Measurements from ENCODE around the gene DCDC1. TPM values are rescaled to one million over a fixed set of nuclear protein-coding genes. Genes with fewer than 3 reads are reported as not detected.

DCDC1 gene
- total RNA-seq, 4 donors from 2014 or later: 0.32 TPM; not detected in 3

DNA sequence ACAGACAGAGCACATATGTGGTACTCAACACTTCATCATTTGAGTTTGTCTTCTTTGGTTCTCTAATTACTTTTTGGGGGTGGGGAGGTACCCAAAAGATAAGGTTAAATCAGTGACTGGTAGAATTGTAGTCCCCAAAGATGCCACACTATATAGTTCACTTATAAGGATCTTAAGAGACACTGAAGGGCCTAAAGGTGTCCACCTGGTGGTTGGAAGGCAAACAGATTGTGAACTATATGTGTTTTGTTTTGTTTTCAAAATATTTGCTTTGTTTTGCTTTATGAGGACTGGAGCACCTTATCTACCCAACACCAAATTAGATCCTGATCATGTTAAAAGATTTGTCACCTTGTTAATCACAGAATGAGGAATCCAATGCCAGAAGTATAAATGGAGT is 136.1 kb downstream of the DCDC1 start:
- Histone ChIP-seq H3K4me1 (no peaks in the 10 kb centered on the region), H3K36me3 (no peaks in the 10 kb centered on the region), H3K9me3 (no peaks in the 10 kb centered on the region), H3K4me3 (no peak overlapping the region), H3K27me3 (no peaks in the 10 kb centered on the region), H3K27ac (no peak overlapping the region)
- in situ Hi-C loops (cut with MboI; ENCODE audit: low pct_ligation_motif_present in 1 of 4, low pct_unique_long_range_greater_than_20kb in 1 of 4, low sequenced_read_pairs in 3 of 4) (loop anchor here in 1 of 4 donors (25.0 kb wide), 1 partner anchor 954 kb away; no protein-coding TSS in a partner anchor), intact Hi-C loops (cut with DNase I; ENCODE audit: low total_unique reads) (no loop called here)
- no peak for DNase-seq
- TF ChIP-seq, protein P1, sequence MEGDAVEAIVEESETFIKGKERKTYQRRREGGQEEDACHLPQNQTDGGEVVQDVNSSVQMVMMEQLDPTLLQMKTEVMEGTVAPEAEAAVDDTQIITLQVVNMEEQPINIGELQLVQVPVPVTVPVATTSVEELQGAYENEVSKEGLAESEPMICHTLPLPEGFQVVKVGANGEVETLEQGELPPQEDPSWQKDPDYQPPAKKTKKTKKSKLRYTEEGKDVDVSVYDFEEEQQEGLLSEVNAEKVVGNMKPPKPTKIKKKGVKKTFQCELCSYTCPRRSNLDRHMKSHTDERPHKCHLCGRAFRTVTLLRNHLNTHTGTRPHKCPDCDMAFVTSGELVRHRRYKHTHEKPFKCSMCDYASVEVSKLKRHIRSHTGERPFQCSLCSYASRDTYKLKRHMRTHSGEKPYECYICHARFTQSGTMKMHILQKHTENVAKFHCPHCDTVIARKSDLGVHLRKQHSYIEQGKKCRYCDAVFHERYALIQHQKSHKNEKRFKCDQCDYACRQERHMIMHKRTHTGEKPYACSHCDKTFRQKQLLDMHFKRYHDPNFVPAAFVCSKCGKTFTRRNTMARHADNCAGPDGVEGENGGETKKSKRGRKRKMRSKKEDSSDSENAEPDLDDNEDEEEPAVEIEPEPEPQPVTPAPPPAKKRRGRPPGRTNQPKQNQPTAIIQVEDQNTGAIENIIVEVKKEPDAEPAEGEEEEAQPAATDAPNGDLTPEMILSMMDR (IDR thresholded peaks at IDR 0.05): peak in 1 of 5 experiments; percentile 5
- no peak for TF ChIP-seq POLR2A (IDR thresholded peaks at IDR 0.05)
- no peak for TF ChIP-seq EP300 (IDR thresholded peaks at IDR 0.05; ENCODE audit: low read depth)
- no peak for TF ChIP-seq POLR2AphosphoS5 (IDR thresholded peaks at IDR 0.05)

DNA sequence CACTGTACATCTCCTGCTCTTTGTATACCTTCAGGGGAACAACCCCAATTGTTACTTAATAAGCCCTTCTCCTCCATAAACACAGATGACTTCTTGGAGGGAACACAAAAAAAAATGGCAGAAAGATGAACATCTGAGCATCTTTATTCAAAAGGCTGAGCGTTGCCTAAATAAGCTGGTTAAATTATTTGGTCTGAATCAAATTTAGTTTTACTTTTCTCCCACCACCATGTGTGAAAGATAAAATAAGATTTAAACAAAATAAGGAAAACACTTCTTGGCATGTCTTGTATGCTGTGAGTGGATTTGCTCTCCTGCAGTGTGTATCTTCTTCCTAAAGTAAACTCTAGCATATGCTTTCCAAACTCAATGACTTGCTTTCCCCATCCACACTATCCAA is 137.9 kb downstream of the DCDC1 start:
- 69 to 91% methylated on average over 1 of the region's 1 CpG for WGBS, 2 donors (ENCODE audit: low coverage in 1 of 2)
- in situ Hi-C loops (cut with MboI; ENCODE audit: low pct_ligation_motif_present in 1 of 4, low pct_unique_long_range_greater_than_20kb in 1 of 4, low sequenced_read_pairs in 3 of 4): loop anchor here in 1 of 4 donors (25.0 kb wide), 1 partner anchor 956 kb away; no protein-coding TSS in a partner anchor
- Histone ChIP-seq H3K27ac (no peak overlapping the region), H3K9me3 (no peaks in the 10 kb centered on the region), H3K4me1 (no peaks in the 10 kb centered on the region), H3K4me3 (no peak overlapping the region), H3K36me3 (no peaks in the 10 kb centered on the region), H3K27me3 (no peaks in the 10 kb centered on the region)
- DNase-seq: no peak
- intact Hi-C loops (cut with DNase I; ENCODE audit: low total_unique reads): no loop called here
- TF ChIP-seq POLR2AphosphoS5 (IDR thresholded peaks at IDR 0.05): no peak
- TF ChIP-seq POLR2A (IDR thresholded peaks at IDR 0.05): no peak
- TF ChIP-seq EP300 (IDR thresholded peaks at IDR 0.05; ENCODE audit: low read depth): no peak
- TF ChIP-seq, protein P1 (IDR thresholded peaks at IDR 0.05): no peak

DNA sequence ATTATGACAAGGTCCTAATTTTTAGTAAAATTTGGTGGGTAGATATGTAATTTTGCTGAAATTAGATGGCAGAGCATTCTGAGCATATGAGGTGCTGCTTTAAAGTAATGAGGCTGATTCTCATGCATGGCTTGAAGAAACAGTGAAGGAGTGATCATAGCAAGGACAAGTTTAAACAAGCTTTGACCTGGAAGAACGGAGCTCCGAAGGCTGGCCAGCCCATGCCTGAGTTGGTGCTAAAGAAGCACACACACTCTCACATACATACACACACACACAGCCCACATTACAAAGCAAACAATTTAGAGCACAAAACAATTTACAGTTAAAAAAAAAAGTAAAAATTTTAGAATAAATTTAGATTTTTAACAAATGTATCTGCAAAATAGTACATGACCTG is 150.7 kb downstream of the DCDC1 start:
- H3K4me3 ChIP-seq: no peak overlapping the region
- no peak for DNase-seq
- 71% methylated on average over 2 of the region's 2 CpGs; no CpG with 5 or more reads in 1 of the 2 donors for WGBS, 2 donors (ENCODE audit: low coverage in 1 of 2)
- intact Hi-C loops (cut with DNase I; ENCODE audit: low total_unique reads) (no loop called here), in situ Hi-C loops (cut with MboI; ENCODE audit: low pct_ligation_motif_present in 1 of 4, low pct_unique_long_range_greater_than_20kb in 1 of 4, low sequenced_read_pairs in 3 of 4) (no loop called here)
- TF ChIP-seq POLR2AphosphoS5 (IDR thresholded peaks at IDR 0.05): no peak
- TF ChIP-seq, protein P1 (IDR thresholded peaks at IDR 0.05): no peak
- no peak for TF ChIP-seq EP300 (IDR thresholded peaks at IDR 0.05; ENCODE audit: low read depth)
- TF ChIP-seq POLR2A (IDR thresholded peaks at IDR 0.05): no peak
- H3K27ac ChIP-seq: no peak overlapping the region
- no peaks in the 10 kb centered on the region for H3K4me1 ChIP-seq
- H3K9me3 ChIP-seq: no peaks in the 10 kb centered on the region
- no peaks in the 10 kb centered on the region for H3K36me3 ChIP-seq
- no peaks in the 10 kb centered on the region for H3K27me3 ChIP-seq

DNA sequence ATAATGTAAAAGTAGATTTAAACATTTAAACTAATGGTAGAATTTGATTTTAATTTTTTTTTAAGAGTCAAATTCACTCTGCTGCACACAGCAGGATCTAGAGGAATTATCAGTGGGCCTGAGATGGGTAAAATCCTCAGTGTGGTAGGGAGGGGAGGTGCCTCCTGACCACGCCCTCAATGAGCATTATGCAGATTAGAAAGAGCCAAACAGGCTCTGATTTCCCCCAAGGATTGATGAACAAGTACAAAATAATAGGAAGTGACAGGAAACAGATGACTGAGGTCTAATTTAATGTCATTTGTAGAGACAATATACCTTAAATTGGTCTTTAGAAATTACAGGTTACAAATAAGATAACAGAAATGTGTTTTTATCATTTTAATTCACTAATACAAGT is 155.2 kb downstream of the DCDC1 start:
- Histone ChIP-seq H3K9me3 (no peaks in the 10 kb centered on the region), H3K36me3 (no peaks in the 10 kb centered on the region), H3K4me1 (no peaks in the 10 kb centered on the region), H3K27me3 (no peaks in the 10 kb centered on the region), H3K27ac (no peak overlapping the region), H3K4me3 (no peak overlapping the region)
- DNase-seq: no peak
- TF ChIP-seq EP300 (IDR thresholded peaks at IDR 0.05; ENCODE audit: low read depth): no peak
- in situ Hi-C loops (cut with MboI; ENCODE audit: low pct_ligation_motif_present in 1 of 4, low pct_unique_long_range_greater_than_20kb in 1 of 4, low sequenced_read_pairs in 3 of 4) (no loop called here), intact Hi-C loops (cut with DNase I; ENCODE audit: low total_unique reads) (no loop called here)
- WGBS, 2 donors (ENCODE audit: low coverage in 1 of 2): 20 to 30% methylated on average over 1 of the region's 1 CpG

DNA sequence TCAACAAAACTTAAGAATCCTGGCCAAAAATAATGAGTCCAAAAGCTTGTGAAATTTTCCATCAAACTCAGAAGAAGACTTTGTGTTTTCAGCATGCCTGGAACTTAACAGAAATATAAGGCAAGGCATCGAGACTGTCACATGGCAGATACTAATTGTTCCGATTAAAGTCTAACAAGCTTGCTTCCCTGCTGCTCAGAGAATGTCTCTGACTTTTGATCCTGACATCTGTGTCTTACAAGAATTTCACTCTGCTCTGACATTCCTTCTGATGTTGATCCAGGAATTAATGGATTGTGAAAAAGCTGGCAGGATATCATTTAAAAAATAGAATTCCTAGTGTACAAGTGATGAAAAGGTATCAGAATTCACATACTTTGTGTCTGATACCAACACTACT is 170.2 kb downstream of the DCDC1 start:
- in situ Hi-C loops (cut with MboI; ENCODE audit: low pct_ligation_motif_present in 1 of 4, low pct_unique_long_range_greater_than_20kb in 1 of 4, low sequenced_read_pairs in 3 of 4): no loop called here
- Histone ChIP-seq H3K27ac (no peak overlapping the region), H3K4me3 (no peak overlapping the region), H3K36me3 (no peaks in the 10 kb centered on the region), H3K9me3 (no peaks in the 10 kb centered on the region), H3K27me3 (no peaks in the 10 kb centered on the region), H3K4me1 (no peaks in the 10 kb centered on the region)
- TF ChIP-seq POLR2AphosphoS5 (IDR thresholded peaks at IDR 0.05): no peak
- TF ChIP-seq, protein P1 (IDR thresholded peaks at IDR 0.05): no peak
- TF ChIP-seq POLR2A (IDR thresholded peaks at IDR 0.05): no peak
- TF ChIP-seq EP300 (IDR thresholded peaks at IDR 0.05; ENCODE audit: low read depth): no peak
- intact Hi-C loops (cut with DNase I; ENCODE audit: low total_unique reads): loop anchor here (5.0 kb wide), 1 partner anchor 1943 kb away; no protein-coding TSS in a partner anchor
- DNase-seq: no peak
- WGBS, 2 donors (ENCODE audit: low coverage in 1 of 2): 75% methylated on average over 2 of the region's 2 CpGs; no CpG with 5 or more reads in 1 of the 2 donors
